ENCODE measurements around the gene VPS13D. TPM values are rescaled to one million over a fixed set of nuclear protein-coding genes. Genes with fewer than 3 reads are reported as not detected.

VPS13D gene
- total RNA-seq, 1 experiment from 2014 or later, result 29.0 TPM

GRCh38 chr1:12414444-12415018, 184.7 kb downstream of the VPS13D start:
- H3K4me1 Mint-ChIP-seq, result no peaks in the 10 kb centered on the region
- DNase-seq (ENCODE audit: low spot score) (no peak), ATAC-seq (no peak)
- H3K27me3 Mint-ChIP-seq (ENCODE audit: low read depth), result peaks cover 3% of the 10 kb centered on the region; the same call in 1 of the 2 replicates
- ChIA-PET CTCF (no interaction called here), POLR2A (no interaction called here)
- TF ChIP-seq ZNF396 (CRISPR knock-in tag; IDR thresholded peaks at IDR 0.05; ENCODE audit: borderline replicate concordance) (no peak), ERG (CRISPR knock-in tag; IDR thresholded peaks at IDR 0.05) (no peak), TCF7 (CRISPR knock-in tag; IDR thresholded peaks at IDR 0.05; ENCODE audit: low read depth) (no peak)
- H3K27ac Mint-ChIP-seq, result no peak overlapping the region
- H3K4me3 Mint-ChIP-seq, result no peak overlapping the region
- H3K36me3 Mint-ChIP-seq, result peaks cover 32% of the 10 kb centered on the region
- peaks cover 13% of the 10 kb centered on the region for H3K9me3 Mint-ChIP-seq

GRCh38 chr1:12415038-12415466, 185.2 kb downstream of the VPS13D start:
- H3K27me3 Mint-ChIP-seq (ENCODE audit: low read depth), result no peaks in the 10 kb centered on the region
- no peaks in the 10 kb centered on the region for H3K4me1 Mint-ChIP-seq
- CTCF ChIA-PET, result no interaction called here
- DNase-seq (ENCODE audit: low spot score) (no peak), ATAC-seq (no peak)
- H3K36me3 Mint-ChIP-seq, result peaks cover 27% of the 10 kb centered on the region
- H3K27ac Mint-ChIP-seq, result no peak overlapping the region
- no peak overlapping the region for H3K4me3 Mint-ChIP-seq
- peaks cover 8% of the 10 kb centered on the region for H3K9me3 Mint-ChIP-seq
- TF ChIP-seq CDX4 (CRISPR knock-in tag; IDR thresholded peaks at IDR 0.05; ENCODE audit: borderline replicate concordance) (no peak), ATF2 (CRISPR knock-in tag; IDR thresholded peaks at IDR 0.05; ENCODE audit: borderline replicate concordance, low read depth) (no peak), ZBTB43 (CRISPR knock-in tag; IDR thresholded peaks at IDR 0.05) (no peak), STAT6 (CRISPR knock-in tag; conservative IDR thresholded peaks at IDR 0.05; ENCODE audit: low read depth) (no peak)
- POLR2A ChIA-PET, result no interaction called here

- H3K4me3 Mint-ChIP-seq, result no peak overlapping the region
- no peaks in the 10 kb centered on the region for H3K4me1 Mint-ChIP-seq
- peaks cover 18% of the 10 kb centered on the region for H3K36me3 Mint-ChIP-seq
- no peak for ATAC-seq
- H3K27ac Mint-ChIP-seq, result no peak overlapping the region
- CTCF ChIA-PET, result interaction anchor here (0.5 to 0.8 kb wide), 2 partner anchors 159 to 227 kb away, joined by 3 to 4 read pairs; no protein-coding TSS in a partner anchor
- no peaks in the 10 kb centered on the region for H3K9me3 Mint-ChIP-seq
- POLR2A ChIA-PET, result no interaction called here
- H3K27me3 Mint-ChIP-seq (ENCODE audit: low read depth), result no peaks in the 10 kb centered on the region
- no peak for DNase-seq (ENCODE audit: low spot score)
- TF ChIP-seq ATF2 (CRISPR knock-in tag; IDR thresholded peaks at IDR 0.05; ENCODE audit: borderline replicate concordance, low read depth), result no peak
- TF ChIP-seq JAZF1 (CRISPR knock-in tag; IDR thresholded peaks at IDR 0.05), result no peak
- no peak for TF ChIP-seq E2F4 (CRISPR knock-in tag; IDR thresholded peaks at IDR 0.05; ENCODE audit: borderline replicate concordance, low read depth)
- TF ChIP-seq MXD4 (CRISPR knock-in tag; IDR thresholded peaks at IDR 0.05; ENCODE audit: borderline replicate concordance), result no peak
- no peak for TF ChIP-seq ATF6 (CRISPR knock-in tag; IDR thresholded peaks at IDR 0.05)
- no peak for TF ChIP-seq ESRRA (CRISPR knock-in tag; IDR thresholded peaks at IDR 0.05; ENCODE audit: borderline replicate concordance)
- no peak for TF ChIP-seq ZNF396 (CRISPR knock-in tag; IDR thresholded peaks at IDR 0.05; ENCODE audit: borderline replicate concordance)
- no peak for TF ChIP-seq RELA (CRISPR knock-in tag; IDR thresholded peaks at IDR 0.05; ENCODE audit: borderline replicate concordance)
Measured at GRCh38 chr1:12416101-12416500, 186.3 kb downstream of the VPS13D start.

Measured in WTC11 (cell line).